Measurements from ENCODE around the gene BDH1.

Gene BDH1

GRCh38 chr3:197472151-197472550 lies 83.6 kb downstream of the BDH1 start:
- no peak overlapping the region for H3K27ac ChIP-seq (ENCODE audit: low read depth, low read length)
- TF ChIP-seq, protein P1, sequence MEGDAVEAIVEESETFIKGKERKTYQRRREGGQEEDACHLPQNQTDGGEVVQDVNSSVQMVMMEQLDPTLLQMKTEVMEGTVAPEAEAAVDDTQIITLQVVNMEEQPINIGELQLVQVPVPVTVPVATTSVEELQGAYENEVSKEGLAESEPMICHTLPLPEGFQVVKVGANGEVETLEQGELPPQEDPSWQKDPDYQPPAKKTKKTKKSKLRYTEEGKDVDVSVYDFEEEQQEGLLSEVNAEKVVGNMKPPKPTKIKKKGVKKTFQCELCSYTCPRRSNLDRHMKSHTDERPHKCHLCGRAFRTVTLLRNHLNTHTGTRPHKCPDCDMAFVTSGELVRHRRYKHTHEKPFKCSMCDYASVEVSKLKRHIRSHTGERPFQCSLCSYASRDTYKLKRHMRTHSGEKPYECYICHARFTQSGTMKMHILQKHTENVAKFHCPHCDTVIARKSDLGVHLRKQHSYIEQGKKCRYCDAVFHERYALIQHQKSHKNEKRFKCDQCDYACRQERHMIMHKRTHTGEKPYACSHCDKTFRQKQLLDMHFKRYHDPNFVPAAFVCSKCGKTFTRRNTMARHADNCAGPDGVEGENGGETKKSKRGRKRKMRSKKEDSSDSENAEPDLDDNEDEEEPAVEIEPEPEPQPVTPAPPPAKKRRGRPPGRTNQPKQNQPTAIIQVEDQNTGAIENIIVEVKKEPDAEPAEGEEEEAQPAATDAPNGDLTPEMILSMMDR (IDR thresholded peaks at IDR 0.05; ENCODE audit: insufficient read depth, low read length, poor library complexity, severe bottlenecking): no peak
- TF ChIP-seq EZH2phosphoT487 (conservative IDR thresholded peaks at IDR 0.05; ENCODE audit: low read length): no peak
- H3K79me2 ChIP-seq (ENCODE audit: insufficient read depth, low read length): no peaks in the 10 kb centered on the region
- no peaks in the 10 kb centered on the region for H4K20me1 ChIP-seq (ENCODE audit: low read depth, low read length)
- H3K36me3 ChIP-seq (ENCODE audit: low read length): no peaks in the 10 kb centered on the region
- no peak overlapping the region for H3K9ac ChIP-seq (ENCODE audit: low read length)
- no peaks in the 10 kb centered on the region for H3K9me3 ChIP-seq (ENCODE audit: insufficient read depth, low read length)
- no peaks in the 10 kb centered on the region for H3K27me3 ChIP-seq (ENCODE audit: low read length)
- H3K4me2 ChIP-seq (ENCODE audit: low read depth, low read length, poor library complexity, severe bottlenecking): no peak overlapping the region
- no peaks in the 10 kb centered on the region for H3F3A ChIP-seq (ENCODE audit: insufficient read depth)
- no peaks in the 10 kb centered on the region for H3K9me2 ChIP-seq (replicated peaks; ENCODE audit: insufficient read depth, low read length)
- H2AFZ ChIP-seq (ENCODE audit: low read depth, low read length, severe bottlenecking): no peak overlapping the region
- no peak overlapping the region for H3K4me3 ChIP-seq (ENCODE audit: insufficient read depth, low read length, poor library complexity, severe bottlenecking)

GRCh38 chr3:197471221-197472010 lies 84.4 kb downstream of the BDH1 start:
- H4K20me1 ChIP-seq (ENCODE audit: low read depth, low read length): no peaks in the 10 kb centered on the region
- H2AFZ ChIP-seq (ENCODE audit: low read depth, low read length, severe bottlenecking): no peak overlapping the region
- H3K4me2 ChIP-seq (ENCODE audit: low read depth, low read length, poor library complexity, severe bottlenecking): no peak overlapping the region
- TF ChIP-seq EZH2phosphoT487 (conservative IDR thresholded peaks at IDR 0.05; ENCODE audit: low read length): no peak
- TF ChIP-seq, protein P1 (IDR thresholded peaks at IDR 0.05; ENCODE audit: insufficient read depth, low read length, poor library complexity, severe bottlenecking): no peak
- H3K4me3 ChIP-seq (ENCODE audit: insufficient read depth, low read length, poor library complexity, severe bottlenecking): no peak overlapping the region
- no peaks in the 10 kb centered on the region for H3K36me3 ChIP-seq (ENCODE audit: low read length)
- H3F3A ChIP-seq (ENCODE audit: insufficient read depth): no peaks in the 10 kb centered on the region
- no peaks in the 10 kb centered on the region for H3K9me3 ChIP-seq (ENCODE audit: insufficient read depth, low read length)
- H3K79me2 ChIP-seq (ENCODE audit: insufficient read depth, low read length): no peaks in the 10 kb centered on the region
- no peaks in the 10 kb centered on the region for H3K9me2 ChIP-seq (replicated peaks; ENCODE audit: insufficient read depth, low read length)
- no peak overlapping the region for H3K9ac ChIP-seq (ENCODE audit: low read length)
- H3K27ac ChIP-seq (ENCODE audit: low read depth, low read length): no peak overlapping the region
- no peaks in the 10 kb centered on the region for H3K27me3 ChIP-seq (ENCODE audit: low read length)

DNA sequence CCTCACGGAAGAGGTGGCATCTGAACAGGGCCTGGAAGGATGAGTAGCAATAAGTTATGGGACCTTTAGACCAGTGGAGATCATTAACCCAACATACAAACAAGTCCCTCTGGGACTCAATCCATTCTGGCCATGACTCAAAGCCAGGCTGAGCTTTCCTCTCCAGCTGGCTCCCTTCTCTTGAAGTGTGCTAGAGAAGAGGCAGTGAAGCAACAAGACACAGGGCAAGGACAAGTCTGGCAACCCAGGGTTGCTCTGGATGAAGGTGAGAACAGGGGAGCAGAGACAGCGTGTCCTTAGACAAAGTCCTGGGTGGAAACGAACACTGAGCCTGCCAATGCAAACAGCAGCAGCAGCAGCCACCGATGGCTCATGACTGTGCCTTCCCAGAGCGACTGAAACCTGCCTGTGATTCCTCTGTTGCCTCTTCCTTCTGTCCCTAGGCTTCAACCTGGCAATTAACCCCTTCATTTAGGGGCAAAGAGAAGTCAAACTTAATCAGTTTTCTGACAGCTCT lies 86.8 kb downstream of the BDH1 start:
- Histone ChIP-seq H2AFZ (ENCODE audit: low read depth, low read length, severe bottlenecking) (no peak overlapping the region), H3K4me3 (ENCODE audit: insufficient read depth, low read length, poor library complexity, severe bottlenecking) (no peak overlapping the region), H3K9me3 (ENCODE audit: insufficient read depth, low read length) (no peaks in the 10 kb centered on the region), H3K9ac (ENCODE audit: low read length) (no peak overlapping the region), H3K9me2 (replicated peaks; ENCODE audit: insufficient read depth, low read length) (no peaks in the 10 kb centered on the region), H3K27me3 (ENCODE audit: low read length) (no peaks in the 10 kb centered on the region), H3K79me2 (ENCODE audit: insufficient read depth, low read length) (no peaks in the 10 kb centered on the region), H3K27ac (ENCODE audit: low read depth, low read length) (no peak overlapping the region), H3K4me2 (ENCODE audit: low read depth, low read length, poor library complexity, severe bottlenecking) (no peak overlapping the region), H4K20me1 (ENCODE audit: low read depth, low read length) (no peaks in the 10 kb centered on the region), H3K36me3 (ENCODE audit: low read length) (no peaks in the 10 kb centered on the region), H3F3A (ENCODE audit: insufficient read depth) (no peaks in the 10 kb centered on the region)
- TF ChIP-seq, protein P1 (IDR thresholded peaks at IDR 0.05; ENCODE audit: insufficient read depth, low read length, poor library complexity, severe bottlenecking): no peak
- no peak for TF ChIP-seq EZH2phosphoT487 (conservative IDR thresholded peaks at IDR 0.05; ENCODE audit: low read length)

Measured in SU-DHL-6 (cell line).